Subcutaneous abdominal adipose tissue (tissue), 5 donors: ENCODE data around the gene PEX14.

Source experiments
- H3K27ac ChIP-seq: one replicate; pipeline ENCODE4 v1.7.0; 2013; ENCODE audit warnings: low read depth, mild to moderate bottlenecking, inconsistent platforms, low read length, moderate library complexity
- H3K27me3 ChIP-seq, 5 donors: one replicate each; pipeline ENCODE4 v1.7.0; 2013; ENCODE audit warnings: low read length in 5 of 5, inconsistent platforms in 1 of 5; ENCODE audit not compliant: control insufficient read depth in 5 of 5, insufficient read depth in 4 of 5
- H3K36me3 ChIP-seq, 5 donors: one replicate each; pipeline ENCODE4 v1.7.0; 2013; ENCODE audit warnings: low read length in 5 of 5; ENCODE audit not compliant: control insufficient read depth in 5 of 5, insufficient read depth in 5 of 5
- H3K4me1 ChIP-seq, 5 donors: one replicate each; pipeline ENCODE4 v1.7.0; 2013; ENCODE audit warnings: low read length in 5 of 5, mild to moderate bottlenecking in 3 of 5, moderate library complexity in 1 of 5; ENCODE audit not compliant: control insufficient read depth in 5 of 5, insufficient read depth in 5 of 5
- H3K4me3 ChIP-seq, 5 donors: one replicate each; pipeline ENCODE4 v1.7.0; 2013; ENCODE audit warnings: low read length in 5 of 5, low read depth in 1 of 5
- H3K9ac ChIP-seq, 5 donors: one replicate each; pipeline ENCODE4 v1.7.0; 2013; ENCODE audit warnings: low read length in 5 of 5, mild to moderate bottlenecking in 4 of 5, moderate library complexity in 3 of 5
- H3K9me3 ChIP-seq, 5 donors: one replicate each; pipeline ENCODE4 v1.7.0; 2013; ENCODE audit warnings: low read length in 5 of 5; ENCODE audit not compliant: control insufficient read depth in 5 of 5
- donor health status: healthy.
- donor health status: healthy.
- donor health status: healthy.
- donor health status: healthy.
- donor health status: healthy.

The PEX14 gene

DNA sequence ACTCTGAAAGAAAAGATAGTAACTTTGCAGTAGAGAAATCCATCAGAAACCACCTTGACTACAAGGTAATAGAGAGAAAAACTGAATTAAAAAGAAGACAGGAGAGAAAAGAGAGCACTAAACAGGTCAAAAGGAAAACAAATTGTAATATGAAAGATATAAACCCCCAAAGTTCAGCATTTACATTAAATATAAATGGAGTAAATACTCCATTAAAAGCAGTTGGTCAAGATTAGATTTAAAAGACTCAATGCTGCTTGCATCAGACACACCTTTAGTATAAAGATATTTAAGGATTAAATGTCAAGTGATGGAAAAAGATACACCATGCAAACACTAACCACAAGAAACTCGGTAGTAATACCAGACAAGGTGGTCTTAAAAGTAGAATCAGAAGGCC is 110.5 kb downstream of the PEX14 start:
- Histone ChIP-seq H3K36me3 (peaks cover 0 to 3% (median 0%) of the 10 kb centered on the region in 5 donors), H3K9ac (no peak overlapping the region), H3K27me3 (no peaks in the 10 kb centered on the region), H3K4me3 (no peak overlapping the region), H3K9me3 (peaks cover 0 to 5% (median 0%) of the 10 kb centered on the region in 5 donors), H3K27ac (no peak overlapping the region), H3K4me1 (no peaks in the 10 kb centered on the region)

- no peak overlapping the region for H3K27ac ChIP-seq
- peaks cover 0 to 5% (median 0%) of the 10 kb centered on the region in 5 donors for H3K9me3 ChIP-seq
- H3K27me3 ChIP-seq, result no peaks in the 10 kb centered on the region
- H3K4me3 ChIP-seq, result no peak overlapping the region
- H3K36me3 ChIP-seq, result no peaks in the 10 kb centered on the region
- no peak overlapping the region for H3K9ac ChIP-seq
- peaks cover 0 to under 1% (median 0%) of the 10 kb centered on the region in 5 donors for H3K4me1 ChIP-seq
These were observed 111.4 kb downstream of the PEX14 start for GRCh38 chr1:10586125-10586524.

- H3K27me3 ChIP-seq, result no peaks in the 10 kb centered on the region
- H3K9ac ChIP-seq, result no peak overlapping the region
- peaks cover 0 to 13% (median 10%) of the 10 kb centered on the region in 5 donors for H3K4me1 ChIP-seq
- H3K27ac ChIP-seq, result no peak overlapping the region
- H3K4me3 ChIP-seq, result no peak overlapping the region
- peaks cover 0 to 5% (median 0%) of the 10 kb centered on the region in 5 donors for H3K9me3 ChIP-seq
- H3K36me3 ChIP-seq, result no peaks in the 10 kb centered on the region
These were observed 113.9 kb downstream of the PEX14 start for GRCh38 chr1:10588640-10589039.

DNA sequence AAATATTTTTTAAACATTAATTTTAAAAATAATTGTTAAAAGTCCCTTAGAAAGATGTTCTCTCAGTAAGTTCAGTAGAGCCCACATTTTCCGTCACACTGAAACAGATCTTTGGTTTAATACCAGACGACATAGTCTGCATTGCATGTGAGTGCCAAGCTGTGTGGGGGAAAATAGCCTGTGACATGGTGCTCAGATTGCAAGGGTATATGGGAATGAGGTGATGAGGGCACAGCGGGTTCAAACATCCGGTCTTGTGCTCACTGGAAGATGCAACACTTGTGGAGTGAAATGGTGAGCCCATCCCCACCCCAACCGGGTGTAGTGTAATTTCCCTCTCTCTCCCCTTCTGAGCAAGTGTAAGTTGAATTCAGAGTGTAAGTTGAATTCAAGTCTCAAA is 114.3 kb downstream of the PEX14 start:
- Histone ChIP-seq H3K27me3 (no peaks in the 10 kb centered on the region), H3K9me3 (peaks cover 0 to 5% (median 0%) of the 10 kb centered on the region in 5 donors), H3K9ac (no peak overlapping the region), H3K4me1 (peaks cover 0 to 13% (median 10%) of the 10 kb centered on the region in 5 donors), H3K36me3 (no peaks in the 10 kb centered on the region), H3K27ac (no peak overlapping the region), H3K4me3 (no peak overlapping the region)

DNA sequence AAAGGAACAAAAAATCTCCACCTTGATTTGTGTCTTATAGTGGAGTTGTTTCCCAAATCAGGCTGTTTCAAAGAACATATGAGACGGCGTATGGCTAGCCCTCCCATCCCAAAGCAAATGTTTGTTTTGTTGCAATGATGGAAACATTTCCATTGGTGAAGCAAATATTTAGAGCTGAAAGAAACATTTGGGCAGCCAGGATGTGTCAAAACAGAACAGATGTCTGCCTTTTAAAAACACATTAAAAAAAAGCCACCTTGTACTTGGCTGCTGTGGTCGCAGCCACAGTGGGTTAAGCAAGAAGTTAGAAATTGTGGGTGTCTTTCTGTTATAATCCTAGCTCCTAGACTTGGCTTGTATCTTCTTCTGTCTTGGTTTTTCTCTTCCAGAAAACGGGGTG is 116.3 kb downstream of the PEX14 start:
- Histone ChIP-seq H3K36me3 (no peaks in the 10 kb centered on the region), H3K9ac (no peak overlapping the region), H3K4me1 (peaks cover 0 to 13% (median 10%) of the 10 kb centered on the region in 5 donors), H3K4me3 (no peak overlapping the region), H3K9me3 (no peaks in the 10 kb centered on the region), H3K27ac (no peak overlapping the region), H3K27me3 (no peaks in the 10 kb centered on the region)

GRCh38 chr1:10592373-10592772 is 117.6 kb downstream of the PEX14 start:
- H3K4me1 ChIP-seq, result peaks cover 0 to 13% (median 10%) of the 10 kb centered on the region in 5 donors
- no peaks in the 10 kb centered on the region for H3K27me3 ChIP-seq
- no peaks in the 10 kb centered on the region for H3K9me3 ChIP-seq
- no peak overlapping the region for H3K9ac ChIP-seq
- H3K4me3 ChIP-seq, result no peak overlapping the region
- no peaks in the 10 kb centered on the region for H3K36me3 ChIP-seq
- H3K27ac ChIP-seq, result no peak overlapping the region

DNA sequence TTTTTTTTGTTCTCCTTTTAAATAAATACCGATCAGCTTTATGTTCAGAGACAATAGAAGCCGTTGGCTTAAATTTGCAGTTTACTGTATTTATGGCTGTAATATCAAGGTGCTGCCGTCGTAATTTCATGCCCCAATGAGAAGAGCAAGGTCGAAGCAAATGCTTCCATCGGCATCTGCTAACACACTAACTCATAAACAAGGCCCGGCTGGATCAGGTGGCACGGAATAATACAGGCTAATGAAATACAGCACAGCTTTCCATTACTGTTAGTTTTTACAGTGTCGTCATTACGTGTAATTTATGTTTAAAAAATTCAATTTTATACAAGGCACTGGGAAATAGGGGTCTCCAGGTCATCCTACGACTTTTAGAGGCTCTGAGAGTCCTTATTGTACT is 119.0 kb downstream of the PEX14 start:
- Histone ChIP-seq H3K9ac (no peak overlapping the region), H3K4me3 (no peak overlapping the region), H3K4me1 (peaks cover 0 to 18% (median 16%) of the 10 kb centered on the region in 5 donors), H3K27ac (no peak overlapping the region), H3K9me3 (no peaks in the 10 kb centered on the region), H3K27me3 (no peaks in the 10 kb centered on the region), H3K36me3 (no peaks in the 10 kb centered on the region)

DNA sequence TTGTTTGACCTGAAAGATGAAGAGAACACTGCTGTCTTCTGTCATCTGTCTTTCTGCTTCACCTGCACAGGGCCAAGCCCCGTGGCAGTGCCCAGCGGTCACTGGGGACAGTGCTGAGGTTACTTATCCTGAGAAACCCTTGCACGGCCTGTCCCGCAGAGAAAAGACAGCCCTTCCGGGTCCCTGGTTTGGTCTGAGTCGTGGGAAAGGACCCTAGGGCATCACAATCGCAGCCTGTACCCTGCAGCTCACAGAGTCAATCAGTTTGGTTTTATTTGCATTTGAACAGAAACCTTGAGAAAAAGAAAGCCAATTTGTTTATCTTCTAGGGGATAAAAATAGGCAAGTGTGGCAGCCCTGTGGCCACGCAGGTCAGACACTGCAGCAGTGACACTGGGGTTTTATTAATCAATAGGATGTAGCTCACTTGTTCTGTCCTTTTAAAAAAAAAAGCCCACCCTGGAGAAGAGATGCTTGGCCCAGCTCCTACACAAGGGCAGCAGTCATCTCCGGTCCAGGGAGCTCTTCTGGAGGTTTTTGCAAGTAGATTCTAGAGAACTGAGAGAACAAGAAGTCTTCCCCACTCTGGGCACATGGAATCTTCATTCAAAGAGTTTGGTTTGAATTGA is 120.0 kb downstream of the PEX14 start:
- Histone ChIP-seq H3K9me3 (no peaks in the 10 kb centered on the region), H3K9ac (no peak overlapping the region), H3K27ac (no peak overlapping the region), H3K36me3 (peaks cover 0 to 8% (median 0%) of the 10 kb centered on the region in 5 donors), H3K27me3 (no peaks in the 10 kb centered on the region), H3K4me1 (peaks cover 0 to 26% (median 18%) of the 10 kb centered on the region in 5 donors), H3K4me3 (no peak overlapping the region)

DNA sequence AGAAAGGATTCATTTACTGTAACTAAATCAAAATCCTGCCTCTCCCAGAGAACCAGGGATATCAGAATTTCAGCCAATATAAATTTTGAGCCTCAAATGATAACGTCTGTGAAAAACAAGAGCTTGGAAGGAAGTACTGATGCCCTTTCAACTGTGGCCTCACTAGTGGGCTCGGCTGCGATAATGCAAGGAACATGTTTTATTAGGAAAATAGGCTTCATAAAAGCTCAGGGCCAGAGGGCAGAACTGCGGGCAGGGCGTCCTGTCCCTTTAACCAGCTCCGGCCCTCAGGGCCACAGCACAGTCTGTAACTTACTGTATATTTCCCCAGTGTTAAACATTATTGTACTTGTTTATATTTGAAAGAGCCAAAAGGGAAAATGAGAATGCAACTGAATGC is 122.0 kb downstream of the PEX14 start:
- Histone ChIP-seq H3K36me3 (peaks cover 0 to 11% (median 6%) of the 10 kb centered on the region in 5 donors), H3K4me3 (no peak overlapping the region), H3K27ac (no peak overlapping the region), H3K27me3 (no peaks in the 10 kb centered on the region), H3K9me3 (no peaks in the 10 kb centered on the region), H3K9ac (no peak overlapping the region), H3K4me1 (peaks cover 0 to 22% (median 16%) of the 10 kb centered on the region in 5 donors)

GRCh38 chr1:10597492-10598388 is 123.0 kb downstream of the PEX14 start:
- Histone ChIP-seq H3K27ac (no peak overlapping the region), H3K9ac (no peak overlapping the region), H3K4me3 (no peak overlapping the region), H3K27me3 (no peaks in the 10 kb centered on the region), H3K36me3 (peaks cover 0 to 14% (median 8%) of the 10 kb centered on the region in 5 donors), H3K4me1 (peaks cover 0 to 16% (median 14%) of the 10 kb centered on the region in 5 donors), H3K9me3 (no peaks in the 10 kb centered on the region)
